BJ (cell line): ENCODE data around the gene SPATA3. TPM values are rescaled to one million over a fixed set of nuclear protein-coding genes. Genes with fewer than 3 reads are reported as not detected.

Experiments used
- CTCF ChIA-PET: fragments of 350-600 bp; formaldehyde crosslinking; extraction: SDS; loops from one replicate; lab custom pipeline; 2021; ENCODE audit warnings: antibody characterized with exemption, inconsistent platforms; lab: Yijun Ruan, JAX
- POLR2A ChIA-PET: fragments of 300-600 bp; sonication (Branson Sonifier 250); formaldehyde crosslinking; extraction: SDS; loops from one replicate; lab custom pipeline; 2021; ENCODE audit warnings: antibody characterized with exemption; lab: Charles Lee
- DNase-seq: peaks from one replicate; pipeline ENCODE4 v3.0.0-alpha.2; 2011; ENCODE audit warnings: low read depth
- H3K27me3 ChIP-seq: 2 replicates; pipeline ENCODE4 v1.6.0; 2011; ENCODE audit warnings: low read length; ENCODE audit not compliant: control insufficient read depth, insufficient read depth
- H3K36me3 ChIP-seq: 2 replicates; pipeline ENCODE4 v1.5.1; 2011; ENCODE audit warnings: low read length; ENCODE audit not compliant: control insufficient read depth, insufficient read depth
- H3K4me3 ChIP-seq: 2 replicates; pipeline ENCODE4 v1.5.1; 2011; ENCODE audit warnings: low read depth, mild to moderate bottlenecking, control low read depth, low read length
- polyA plus RNA-seq: library from polyadenylated mRNA; depleted of rRNA; stranded (reverse); fragments of >200 nt; gene quantifications from 2 replicates; pipeline ENCODE4 v1.2.3, GENCODE V29; 2011
- TF ChIP-seq, protein P1 (sequence below): IDR thresholded peaks from 2 replicates; pipeline ENCODE4 v1.5.1; 2011; ENCODE audit warnings: low read depth, mild to moderate bottlenecking, control low read depth, inconsistent platforms, low read length, moderate library complexity; ENCODE audit not compliant: insufficient read depth

Gene SPATA3
- polyA plus RNA-seq, 1 experiment: not detected

GRCh38 chr2:231039821-231040364, 44.0 kb downstream of the SPATA3 start:
- H3K27me3 ChIP-seq: peaks cover 33% of the 10 kb centered on the region
- TF ChIP-seq, protein P1, sequence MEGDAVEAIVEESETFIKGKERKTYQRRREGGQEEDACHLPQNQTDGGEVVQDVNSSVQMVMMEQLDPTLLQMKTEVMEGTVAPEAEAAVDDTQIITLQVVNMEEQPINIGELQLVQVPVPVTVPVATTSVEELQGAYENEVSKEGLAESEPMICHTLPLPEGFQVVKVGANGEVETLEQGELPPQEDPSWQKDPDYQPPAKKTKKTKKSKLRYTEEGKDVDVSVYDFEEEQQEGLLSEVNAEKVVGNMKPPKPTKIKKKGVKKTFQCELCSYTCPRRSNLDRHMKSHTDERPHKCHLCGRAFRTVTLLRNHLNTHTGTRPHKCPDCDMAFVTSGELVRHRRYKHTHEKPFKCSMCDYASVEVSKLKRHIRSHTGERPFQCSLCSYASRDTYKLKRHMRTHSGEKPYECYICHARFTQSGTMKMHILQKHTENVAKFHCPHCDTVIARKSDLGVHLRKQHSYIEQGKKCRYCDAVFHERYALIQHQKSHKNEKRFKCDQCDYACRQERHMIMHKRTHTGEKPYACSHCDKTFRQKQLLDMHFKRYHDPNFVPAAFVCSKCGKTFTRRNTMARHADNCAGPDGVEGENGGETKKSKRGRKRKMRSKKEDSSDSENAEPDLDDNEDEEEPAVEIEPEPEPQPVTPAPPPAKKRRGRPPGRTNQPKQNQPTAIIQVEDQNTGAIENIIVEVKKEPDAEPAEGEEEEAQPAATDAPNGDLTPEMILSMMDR: no peak
- POLR2A ChIA-PET: no interaction called here
- DNase-seq: no peak
- H3K4me3 ChIP-seq: no peak overlapping the region
- CTCF ChIA-PET: interaction anchor here (1.0 kb wide), 1 partner anchor 11 kb away, joined by 3 read pairs; no protein-coding TSS in a partner anchor
- H3K36me3 ChIP-seq: no peaks in the 10 kb centered on the region

DNA sequence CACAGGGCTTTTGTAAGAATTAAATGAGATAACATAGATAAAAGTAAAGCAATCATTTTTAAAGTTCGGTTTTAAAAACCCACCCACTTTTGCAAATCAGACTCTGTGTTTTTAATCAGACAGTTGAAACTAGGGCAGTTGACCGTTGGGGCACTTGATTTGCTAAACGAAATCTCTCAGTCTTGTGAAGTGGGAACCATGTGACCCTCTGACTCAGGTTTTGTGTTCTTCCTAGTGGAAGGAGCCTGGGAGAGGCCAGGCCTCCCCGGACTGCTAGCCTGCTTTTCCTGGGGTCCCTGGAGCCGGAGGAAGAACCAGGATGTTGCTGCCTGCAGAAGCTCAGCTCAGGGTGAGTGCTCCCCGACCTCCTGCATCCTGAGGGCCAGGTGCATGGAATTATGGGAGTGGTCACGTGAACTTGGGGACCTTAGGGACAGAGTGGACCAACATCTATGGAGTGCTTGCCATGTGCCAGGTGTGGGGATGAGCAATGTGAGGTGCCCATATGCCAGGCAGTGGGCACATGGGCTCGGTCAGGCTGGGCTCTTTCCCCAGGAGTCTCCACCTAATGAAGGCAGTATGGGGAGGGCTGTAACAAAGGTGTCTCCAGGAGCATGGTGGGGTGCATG, 45.3 kb downstream of the SPATA3 start:
- CTCF ChIA-PET: interaction anchor here (3.2 kb wide), 1 partner anchor 12 kb away, joined by 13 read pairs; no protein-coding TSS in a partner anchor

DNA sequence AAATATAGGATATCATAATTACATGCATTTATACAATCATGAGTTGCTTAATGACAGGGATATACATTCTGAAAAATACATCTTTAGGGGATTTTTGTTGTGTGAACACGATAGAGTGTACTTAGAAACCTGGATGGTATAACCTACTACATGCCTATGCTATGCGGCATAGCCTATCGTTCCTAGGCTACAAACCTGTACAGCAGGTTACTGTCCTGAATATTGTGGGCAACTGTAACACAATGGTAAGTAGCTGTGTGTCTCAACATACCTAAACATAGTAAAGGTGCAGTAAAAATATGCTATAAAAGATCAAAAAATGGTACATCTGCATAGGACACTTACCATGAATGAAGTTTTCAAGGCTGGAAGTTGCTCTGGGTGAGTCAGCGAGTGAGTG, 47.9 kb downstream of the SPATA3 start:
- TF ChIP-seq, protein P1: no peak
- no peak for DNase-seq
- CTCF ChIA-PET: interaction anchor here (1.3 kb wide), 1 partner anchor 9 kb away, joined by 5 read pairs; no protein-coding TSS in a partner anchor
- H3K4me3 ChIP-seq: no peak overlapping the region
- POLR2A ChIA-PET: no interaction called here
- H3K36me3 ChIP-seq: no peaks in the 10 kb centered on the region
- peaks cover 30% of the 10 kb centered on the region for H3K27me3 ChIP-seq

More for the DNA sequence above, 45.3 kb downstream of the SPATA3 start:
- peaks cover 29% of the 10 kb centered on the region for H3K27me3 ChIP-seq
- DNase-seq: no peak
- TF ChIP-seq, protein P1: no peak
- H3K4me3 ChIP-seq: no peak overlapping the region
- POLR2A ChIA-PET: no interaction called here
- no peaks in the 10 kb centered on the region for H3K36me3 ChIP-seq

DNA sequence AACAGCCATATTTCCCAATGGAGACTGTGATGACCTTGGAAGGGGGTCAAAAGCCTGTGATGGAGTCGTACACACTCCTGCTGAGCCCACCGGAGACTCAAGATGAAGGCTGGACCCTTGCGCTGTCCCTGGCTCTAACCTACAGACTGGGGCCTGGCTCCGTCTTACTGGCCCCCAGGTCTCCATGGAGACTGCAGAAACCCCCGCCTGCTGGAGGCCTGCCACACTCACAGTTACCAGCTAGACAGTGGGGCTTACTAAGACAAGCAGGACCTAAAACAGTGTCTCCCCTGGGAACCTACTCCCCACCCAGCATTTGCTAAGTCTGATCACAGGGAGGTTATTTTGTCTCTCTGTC, 51.0 kb downstream of the SPATA3 start:
- Histone ChIP-seq H3K27me3 (peaks cover 13% of the 10 kb centered on the region), H3K4me3 (no peak overlapping the region), H3K36me3 (no peaks in the 10 kb centered on the region)
- CTCF ChIA-PET: no interaction called here
- no peak for DNase-seq
- TF ChIP-seq, protein P1: no peak
- POLR2A ChIA-PET: no interaction called here

GRCh38 chr2:231047274-231047922, 51.5 kb downstream of the SPATA3 start:
- TF ChIP-seq, protein P1: no peak
- POLR2A ChIA-PET: no interaction called here
- Histone ChIP-seq H3K27me3 (peaks cover 13% of the 10 kb centered on the region), H3K4me3 (no peak overlapping the region), H3K36me3 (no peaks in the 10 kb centered on the region)
- CTCF ChIA-PET: no interaction called here
- DNase-seq: no peak
